ENCODE results near the gene PTPRN2. TPM values are rescaled to one million over a fixed set of nuclear protein-coding genes. Genes with fewer than 3 reads are reported as not detected.
A peak's percentile ranks its signal among the peaks of the same experiment; 100 is the strongest.

Gene PTPRN2
- total and polyA plus RNA-seq, 2 of the 13 experiments (the other 11 are each of a cell fraction or from before 2014, with no cell fraction given), result 2.5 to 24.2 TPM

DNA sequence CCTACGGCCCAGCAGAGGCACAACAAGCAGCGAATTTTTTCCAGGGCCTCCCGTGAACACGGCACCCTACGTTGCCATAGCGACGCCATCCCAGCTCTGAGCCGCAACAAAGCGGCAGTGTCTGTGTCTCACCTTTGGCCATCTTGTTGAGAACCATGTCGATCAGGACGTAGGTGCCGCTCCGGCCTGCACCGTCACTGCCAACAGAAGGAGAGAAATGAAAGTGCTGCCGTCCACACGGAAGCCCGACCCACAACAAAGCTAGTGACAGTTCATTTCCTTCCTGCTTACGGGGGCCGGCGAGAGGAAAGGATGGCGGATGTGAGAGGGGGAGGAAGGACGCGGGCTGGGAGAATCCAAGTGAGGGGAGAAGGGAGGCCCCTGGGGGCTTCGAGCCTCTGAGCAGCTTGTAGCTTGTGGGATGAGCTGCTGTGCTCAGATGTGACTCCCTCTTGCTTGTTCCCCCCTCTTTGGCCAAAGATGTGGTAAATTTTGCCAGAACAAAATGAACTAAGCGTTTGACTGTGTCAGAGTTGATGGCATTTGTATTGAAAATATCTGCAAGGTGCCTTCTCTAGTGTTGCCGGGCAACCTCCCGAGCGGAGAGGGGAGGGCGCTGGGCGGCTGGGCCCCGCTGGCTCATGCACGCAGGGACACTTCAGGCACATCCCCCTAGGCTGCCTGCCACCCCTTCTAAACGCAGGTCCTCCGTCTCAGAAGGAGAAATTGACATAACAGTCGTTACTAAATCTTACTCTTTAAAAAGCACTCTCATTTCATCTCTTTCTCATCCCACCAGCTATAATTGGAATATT lies 1018.6 kb downstream of the PTPRN2 start (continued):
- TF ChIP-seq, protein P1, sequence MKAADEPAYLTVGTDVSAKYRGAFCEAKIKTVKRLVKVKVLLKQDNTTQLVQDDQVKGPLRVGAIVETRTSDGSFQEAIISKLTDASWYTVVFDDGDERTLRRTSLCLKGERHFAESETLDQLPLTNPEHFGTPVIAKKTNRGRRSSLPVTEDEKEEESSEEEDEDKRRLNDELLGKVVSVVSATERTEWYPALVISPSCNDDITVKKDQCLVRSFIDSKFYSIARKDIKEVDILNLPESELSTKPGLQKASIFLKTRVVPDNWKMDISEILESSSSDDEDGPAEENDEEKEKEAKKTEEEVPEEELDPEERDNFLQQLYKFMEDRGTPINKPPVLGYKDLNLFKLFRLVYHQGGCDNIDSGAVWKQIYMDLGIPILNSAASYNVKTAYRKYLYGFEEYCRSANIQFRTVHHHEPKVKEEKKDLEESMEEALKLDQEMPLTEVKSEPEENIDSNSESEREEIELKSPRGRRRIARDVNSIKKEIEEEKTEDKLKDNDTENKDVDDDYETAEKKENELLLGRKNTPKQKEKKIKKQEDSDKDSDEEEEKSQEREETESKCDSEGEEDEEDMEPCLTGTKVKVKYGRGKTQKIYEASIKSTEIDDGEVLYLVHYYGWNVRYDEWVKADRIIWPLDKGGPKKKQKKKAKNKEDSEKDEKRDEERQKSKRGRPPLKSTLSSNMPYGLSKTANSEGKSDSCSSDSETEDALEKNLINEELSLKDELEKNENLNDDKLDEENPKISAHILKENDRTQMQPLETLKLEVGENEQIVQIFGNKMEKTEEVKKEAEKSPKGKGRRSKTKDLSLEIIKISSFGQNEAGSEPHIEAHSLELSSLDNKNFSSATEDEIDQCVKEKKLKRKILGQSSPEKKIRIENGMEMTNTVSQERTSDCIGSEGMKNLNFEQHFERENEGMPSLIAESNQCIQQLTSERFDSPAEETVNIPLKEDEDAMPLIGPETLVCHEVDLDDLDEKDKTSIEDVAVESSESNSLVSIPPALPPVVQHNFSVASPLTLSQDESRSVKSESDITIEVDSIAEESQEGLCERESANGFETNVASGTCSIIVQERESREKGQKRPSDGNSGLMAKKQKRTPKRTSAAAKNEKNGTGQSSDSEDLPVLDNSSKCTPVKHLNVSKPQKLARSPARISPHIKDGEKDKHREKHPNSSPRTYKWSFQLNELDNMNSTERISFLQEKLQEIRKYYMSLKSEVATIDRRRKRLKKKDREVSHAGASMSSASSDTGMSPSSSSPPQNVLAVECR (CRISPR knock-in tag; IDR thresholded peaks at IDR 0.05; ENCODE audit: borderline replicate concordance), result peak; percentile 41; the same call in 1 of the 2 replicates
- TF ChIP-seq, protein P2, sequence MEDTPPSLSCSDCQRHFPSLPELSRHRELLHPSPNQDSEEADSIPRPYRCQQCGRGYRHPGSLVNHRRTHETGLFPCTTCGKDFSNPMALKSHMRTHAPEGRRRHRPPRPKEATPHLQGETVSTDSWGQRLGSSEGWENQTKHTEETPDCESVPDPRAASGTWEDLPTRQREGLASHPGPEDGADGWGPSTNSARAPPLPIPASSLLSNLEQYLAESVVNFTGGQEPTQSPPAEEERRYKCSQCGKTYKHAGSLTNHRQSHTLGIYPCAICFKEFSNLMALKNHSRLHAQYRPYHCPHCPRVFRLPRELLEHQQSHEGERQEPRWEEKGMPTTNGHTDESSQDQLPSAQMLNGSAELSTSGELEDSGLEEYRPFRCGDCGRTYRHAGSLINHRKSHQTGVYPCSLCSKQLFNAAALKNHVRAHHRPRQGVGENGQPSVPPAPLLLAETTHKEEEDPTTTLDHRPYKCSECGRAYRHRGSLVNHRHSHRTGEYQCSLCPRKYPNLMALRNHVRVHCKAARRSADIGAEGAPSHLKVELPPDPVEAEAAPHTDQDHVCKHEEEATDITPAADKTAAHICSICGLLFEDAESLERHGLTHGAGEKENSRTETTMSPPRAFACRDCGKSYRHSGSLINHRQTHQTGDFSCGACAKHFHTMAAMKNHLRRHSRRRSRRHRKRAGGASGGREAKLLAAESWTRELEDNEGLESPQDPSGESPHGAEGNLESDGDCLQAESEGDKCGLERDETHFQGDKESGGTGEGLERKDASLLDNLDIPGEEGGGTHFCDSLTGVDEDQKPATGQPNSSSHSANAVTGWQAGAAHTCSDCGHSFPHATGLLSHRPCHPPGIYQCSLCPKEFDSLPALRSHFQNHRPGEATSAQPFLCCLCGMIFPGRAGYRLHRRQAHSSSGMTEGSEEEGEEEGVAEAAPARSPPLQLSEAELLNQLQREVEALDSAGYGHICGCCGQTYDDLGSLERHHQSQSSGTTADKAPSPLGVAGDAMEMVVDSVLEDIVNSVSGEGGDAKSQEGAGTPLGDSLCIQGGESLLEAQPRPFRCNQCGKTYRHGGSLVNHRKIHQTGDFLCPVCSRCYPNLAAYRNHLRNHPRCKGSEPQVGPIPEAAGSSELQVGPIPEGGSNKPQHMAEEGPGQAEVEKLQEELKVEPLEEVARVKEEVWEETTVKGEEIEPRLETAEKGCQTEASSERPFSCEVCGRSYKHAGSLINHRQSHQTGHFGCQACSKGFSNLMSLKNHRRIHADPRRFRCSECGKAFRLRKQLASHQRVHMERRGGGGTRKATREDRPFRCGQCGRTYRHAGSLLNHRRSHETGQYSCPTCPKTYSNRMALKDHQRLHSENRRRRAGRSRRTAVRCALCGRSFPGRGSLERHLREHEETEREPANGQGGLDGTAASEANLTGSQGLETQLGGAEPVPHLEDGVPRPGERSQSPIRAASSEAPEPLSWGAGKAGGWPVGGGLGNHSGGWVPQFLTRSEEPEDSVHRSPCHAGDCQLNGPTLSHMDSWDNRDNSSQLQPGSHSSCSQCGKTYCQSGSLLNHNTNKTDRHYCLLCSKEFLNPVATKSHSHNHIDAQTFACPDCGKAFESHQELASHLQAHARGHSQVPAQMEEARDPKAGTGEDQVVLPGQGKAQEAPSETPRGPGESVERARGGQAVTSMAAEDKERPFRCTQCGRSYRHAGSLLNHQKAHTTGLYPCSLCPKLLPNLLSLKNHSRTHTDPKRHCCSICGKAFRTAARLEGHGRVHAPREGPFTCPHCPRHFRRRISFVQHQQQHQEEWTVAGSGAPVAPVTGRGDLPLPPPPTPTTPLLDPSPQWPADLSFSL (CRISPR knock-in tag; IDR thresholded peaks at IDR 0.05), result no peak
- TF ChIP-seq, protein P3, sequence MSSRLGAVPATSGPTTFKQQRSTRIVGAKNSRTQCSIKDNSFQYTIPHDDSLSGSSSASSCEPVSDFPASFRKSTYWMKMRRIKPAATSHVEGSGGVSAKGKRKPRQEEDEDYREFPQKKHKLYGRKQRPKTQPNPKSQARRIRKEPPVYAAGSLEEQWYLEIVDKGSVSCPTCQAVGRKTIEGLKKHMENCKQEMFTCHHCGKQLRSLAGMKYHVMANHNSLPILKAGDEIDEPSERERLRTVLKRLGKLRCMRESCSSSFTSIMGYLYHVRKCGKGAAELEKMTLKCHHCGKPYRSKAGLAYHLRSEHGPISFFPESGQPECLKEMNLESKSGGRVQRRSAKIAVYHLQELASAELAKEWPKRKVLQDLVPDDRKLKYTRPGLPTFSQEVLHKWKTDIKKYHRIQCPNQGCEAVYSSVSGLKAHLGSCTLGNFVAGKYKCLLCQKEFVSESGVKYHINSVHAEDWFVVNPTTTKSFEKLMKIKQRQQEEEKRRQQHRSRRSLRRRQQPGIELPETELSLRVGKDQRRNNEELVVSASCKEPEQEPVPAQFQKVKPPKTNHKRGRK (CRISPR knock-in tag; IDR thresholded peaks at IDR 0.05), result no peak
- no peak for TF ChIP-seq ZNF431 (CRISPR knock-in tag; IDR thresholded peaks at IDR 0.05; ENCODE audit: borderline replicate concordance, low read depth)
- TF ChIP-seq ZSCAN22 (CRISPR knock-in tag; IDR thresholded peaks at IDR 0.05), result no peak
- TF ChIP-seq HOXA7 (CRISPR knock-in tag; IDR thresholded peaks at IDR 0.05), result no peak
- TF ChIP-seq MATR3 (CRISPR knock-in tag; IDR thresholded peaks at IDR 0.05), result no peak
- no peak for TF ChIP-seq POLR2A (IDR thresholded peaks at IDR 0.05; ENCODE audit: insufficient read depth in 1 of 2, low read depth in 2 of 2, low read length in 2 of 2)
- TF ChIP-seq ZFP37 (CRISPR knock-in tag; IDR thresholded peaks at IDR 0.05; ENCODE audit: borderline replicate concordance), result no peak
- no peak for TF ChIP-seq MAFF (IDR thresholded peaks at IDR 0.05; ENCODE audit: low read depth, low read length)
- peak; percentile 83 for TF ChIP-seq ZFX (CRISPR knock-in tag; IDR thresholded peaks at IDR 0.05; ENCODE audit: low read depth)
- no peak for TF ChIP-seq ZSCAN21 (CRISPR knock-in tag; IDR thresholded peaks at IDR 0.05; ENCODE audit: borderline replicate concordance)
- TF ChIP-seq, protein P4, sequence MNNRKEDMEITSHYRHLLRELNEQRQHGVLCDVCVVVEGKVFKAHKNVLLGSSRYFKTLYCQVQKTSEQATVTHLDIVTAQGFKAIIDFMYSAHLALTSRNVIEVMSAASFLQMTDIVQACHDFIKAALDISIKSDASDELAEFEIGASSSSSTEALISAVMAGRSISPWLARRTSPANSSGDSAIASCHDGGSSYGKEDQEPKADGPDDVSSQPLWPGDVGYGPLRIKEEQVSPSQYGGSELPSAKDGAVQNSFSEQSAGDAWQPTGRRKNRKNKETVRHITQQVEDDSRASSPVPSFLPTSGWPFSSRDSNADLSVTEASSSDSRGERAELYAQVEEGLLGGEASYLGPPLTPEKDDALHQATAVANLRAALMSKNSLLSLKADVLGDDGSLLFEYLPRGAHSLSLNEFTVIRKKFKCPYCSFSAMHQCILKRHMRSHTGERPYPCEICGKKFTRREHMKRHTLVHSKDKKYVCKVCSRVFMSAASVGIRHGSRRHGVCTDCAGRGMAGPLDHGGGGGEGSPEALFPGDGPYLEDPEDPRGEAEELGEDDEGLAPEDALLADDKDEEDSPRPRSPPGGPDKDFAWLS (CRISPR knock-in tag; IDR thresholded peaks at IDR 0.05; ENCODE audit: borderline replicate concordance), result no peak
- no peak for TF ChIP-seq POLR2AphosphoS2 (IDR thresholded peaks at IDR 0.05; ENCODE audit: low read depth, low read length)
